ENCODE data around the gene EFHC1.

Gene EFHC1

DNA sequence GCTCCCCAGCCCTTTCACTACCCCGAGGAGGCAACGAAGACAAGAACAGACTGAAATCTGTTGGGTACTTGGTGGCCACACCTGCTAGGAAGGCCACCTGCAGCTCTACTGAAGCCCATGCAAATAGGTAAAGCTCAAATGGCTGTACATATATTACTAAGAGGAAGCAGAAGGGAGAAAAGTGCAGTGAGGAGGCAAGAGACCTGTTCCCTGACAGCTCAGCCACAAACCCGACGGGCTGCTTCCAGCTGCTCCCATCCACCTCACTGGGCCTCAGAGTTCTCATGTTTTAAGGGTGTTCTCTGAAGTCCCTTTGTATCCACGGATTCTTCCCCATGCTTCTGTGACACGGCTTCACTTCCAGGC is 132.1 kb downstream of the EFHC1 start:
- Mint-ChIP-seq H3K27ac (no peak overlapping the region), H3K36me3 (no peaks in the 10 kb centered on the region), H3K4me1 (no peaks in the 10 kb centered on the region), H3K9me3 (no peaks in the 10 kb centered on the region), H3K27me3 (no peaks in the 10 kb centered on the region), H3K4me3 (no peak overlapping the region)
- DNase-seq: no peak
- CTCF ChIA-PET: no interaction called here

GRCh38 chr6:52553158-52553557 is 133.0 kb downstream of the EFHC1 start:
- Mint-ChIP-seq H3K27ac (no peak overlapping the region), H3K4me3 (no peak overlapping the region), H3K27me3 (no peaks in the 10 kb centered on the region), H3K9me3 (no peaks in the 10 kb centered on the region), H3K4me1 (no peaks in the 10 kb centered on the region), H3K36me3 (no peaks in the 10 kb centered on the region)
- CTCF ChIA-PET: no interaction called here
- no peak for DNase-seq

DNA sequence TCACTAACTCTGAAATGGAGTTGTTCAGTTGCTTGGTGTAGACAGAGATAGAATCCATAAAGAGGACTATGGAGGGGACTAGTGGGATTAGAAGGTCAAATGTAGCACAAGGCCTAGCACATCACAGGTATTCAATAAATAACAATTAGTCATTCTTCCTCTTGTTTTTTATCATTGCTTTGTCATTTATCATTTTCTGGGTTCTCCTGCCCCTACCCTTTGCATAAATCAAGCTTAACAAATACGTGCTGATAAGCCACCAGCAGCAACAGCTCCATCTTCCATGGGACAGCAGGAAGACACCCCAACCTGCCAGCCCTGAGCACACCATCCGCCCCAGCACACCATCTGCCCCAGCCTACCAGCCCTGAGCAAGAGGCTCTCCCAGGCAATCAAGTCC is 133.6 kb downstream of the EFHC1 start:
- no peaks in the 10 kb centered on the region for H3K27me3 Mint-ChIP-seq
- no peaks in the 10 kb centered on the region for H3K36me3 Mint-ChIP-seq
- H3K4me1 Mint-ChIP-seq: no peaks in the 10 kb centered on the region
- H3K4me3 Mint-ChIP-seq: no peak overlapping the region
- CTCF ChIA-PET: no interaction called here
- H3K27ac Mint-ChIP-seq: no peak overlapping the region
- DNase-seq: no peak
- no peaks in the 10 kb centered on the region for H3K9me3 Mint-ChIP-seq

GRCh38 chr6:52554684-52555280 is 134.6 kb downstream of the EFHC1 start:
- CTCF ChIA-PET: no interaction called here

GRCh38 chr6:52555518-52556233 is 135.5 kb downstream of the EFHC1 start:
- no peak overlapping the region for H3K27ac Mint-ChIP-seq

More at GRCh38 chr6:52554684-52555280, 134.6 kb downstream of the EFHC1 start:
- Mint-ChIP-seq H3K27ac (no peak overlapping the region), H3K4me3 (no peak overlapping the region), H3K9me3 (no peaks in the 10 kb centered on the region), H3K36me3 (no peaks in the 10 kb centered on the region), H3K4me1 (no peaks in the 10 kb centered on the region), H3K27me3 (no peaks in the 10 kb centered on the region)
- DNase-seq: no peak

DNA sequence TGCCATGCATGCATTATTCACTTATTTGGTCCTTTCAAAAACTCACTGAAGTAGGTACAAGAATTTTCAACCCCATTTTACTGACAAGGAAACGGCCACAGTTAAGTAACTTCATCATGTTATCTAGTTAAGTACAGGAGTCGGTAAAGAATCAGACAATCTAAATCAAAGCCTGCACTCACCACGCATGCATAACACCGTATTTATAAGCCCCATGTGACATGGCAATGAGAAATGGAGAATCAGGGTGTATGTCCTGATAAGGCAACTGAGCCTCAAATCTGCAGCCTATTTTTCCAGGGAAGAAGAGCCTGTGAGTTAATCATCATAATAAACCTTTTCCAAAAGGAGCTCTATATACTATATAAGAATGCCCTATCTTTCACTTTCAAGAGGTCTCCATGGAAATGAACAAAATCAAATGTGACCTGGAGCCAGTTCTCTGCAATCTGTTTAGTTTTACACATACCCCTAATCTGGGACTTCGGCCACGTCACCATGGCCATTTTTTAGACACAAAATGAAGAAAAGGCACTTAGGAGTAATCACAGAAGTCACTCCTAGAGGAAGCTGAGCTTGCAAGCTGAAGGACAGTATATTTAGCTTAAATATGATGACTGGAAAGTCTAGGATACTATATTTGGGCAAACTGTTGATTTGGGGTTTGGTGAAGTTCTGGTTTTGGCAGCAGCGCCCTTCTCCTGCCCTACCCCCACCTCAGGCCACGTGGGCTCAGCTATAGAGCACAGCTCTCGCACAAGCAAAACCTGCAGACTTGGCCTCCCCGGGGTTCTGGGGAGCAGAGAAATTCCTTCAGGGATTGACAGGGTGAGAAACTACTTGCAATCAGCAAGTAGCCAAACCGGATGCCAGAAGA is 137.5 kb downstream of the EFHC1 start:
- Mint-ChIP-seq H3K4me3 (no peak overlapping the region), H3K4me1 (no peaks in the 10 kb centered on the region), H3K27me3 (no peaks in the 10 kb centered on the region), H3K27ac (no peak overlapping the region), H3K9me3 (no peaks in the 10 kb centered on the region), H3K36me3 (no peaks in the 10 kb centered on the region)
- CTCF ChIA-PET: no interaction called here
- DNase-seq: no peak

More at GRCh38 chr6:52555518-52556233, 135.5 kb downstream of the EFHC1 start:
- Mint-ChIP-seq H3K36me3 (no peaks in the 10 kb centered on the region), H3K4me3 (no peak overlapping the region), H3K27me3 (no peaks in the 10 kb centered on the region), H3K4me1 (no peaks in the 10 kb centered on the region), H3K9me3 (no peaks in the 10 kb centered on the region)
- CTCF ChIA-PET: interaction anchor here (1.3 kb wide), 1 partner anchor 96 kb away, joined by 3 read pairs; no protein-coding TSS in a partner anchor
- no peak for DNase-seq

- CTCF ChIA-PET: no interaction called here
- Mint-ChIP-seq H3K4me3 (no peak overlapping the region), H3K9me3 (no peaks in the 10 kb centered on the region), H3K4me1 (no peaks in the 10 kb centered on the region), H3K27ac (no peak overlapping the region), H3K36me3 (no peaks in the 10 kb centered on the region), H3K27me3 (no peaks in the 10 kb centered on the region)
- no peak for DNase-seq
Observed at GRCh38 chr6:52558266-52559000, 138.3 kb downstream of the EFHC1 start.

GRCh38 chr6:52560462-52560861 is 140.3 kb downstream of the EFHC1 start:
- H3K36me3 Mint-ChIP-seq: no peaks in the 10 kb centered on the region
- no peaks in the 10 kb centered on the region for H3K4me1 Mint-ChIP-seq
- H3K27ac Mint-ChIP-seq: no peak overlapping the region
- no peak overlapping the region for H3K4me3 Mint-ChIP-seq
- no peak for DNase-seq
- CTCF ChIA-PET: no interaction called here
- H3K9me3 Mint-ChIP-seq: no peaks in the 10 kb centered on the region
- H3K27me3 Mint-ChIP-seq: no peaks in the 10 kb centered on the region

DNA sequence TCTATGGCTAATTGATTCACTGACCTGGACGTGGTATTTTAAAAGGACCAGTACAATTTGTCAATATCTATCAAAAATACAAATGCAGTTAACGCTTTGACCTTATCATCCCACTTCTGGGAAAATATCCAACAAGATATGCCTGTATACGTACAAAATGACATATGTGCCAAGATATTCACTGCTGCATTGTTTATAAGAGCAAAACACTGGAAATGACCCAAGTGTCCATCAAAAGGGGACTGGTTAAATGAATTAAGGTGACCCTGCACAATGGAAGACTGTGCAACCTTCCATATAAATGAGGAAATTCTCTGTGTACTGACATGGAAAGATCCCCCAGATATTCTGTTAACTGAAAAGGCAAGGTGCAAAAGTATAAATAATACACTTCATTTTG is 142.8 kb downstream of the EFHC1 start:
- Mint-ChIP-seq H3K9me3 (no peaks in the 10 kb centered on the region), H3K4me3 (no peak overlapping the region), H3K36me3 (no peaks in the 10 kb centered on the region), H3K27ac (no peak overlapping the region), H3K27me3 (no peaks in the 10 kb centered on the region), H3K4me1 (peaks cover 10% of the 10 kb centered on the region)
- no peak for DNase-seq
- CTCF ChIA-PET: no interaction called here

DNA sequence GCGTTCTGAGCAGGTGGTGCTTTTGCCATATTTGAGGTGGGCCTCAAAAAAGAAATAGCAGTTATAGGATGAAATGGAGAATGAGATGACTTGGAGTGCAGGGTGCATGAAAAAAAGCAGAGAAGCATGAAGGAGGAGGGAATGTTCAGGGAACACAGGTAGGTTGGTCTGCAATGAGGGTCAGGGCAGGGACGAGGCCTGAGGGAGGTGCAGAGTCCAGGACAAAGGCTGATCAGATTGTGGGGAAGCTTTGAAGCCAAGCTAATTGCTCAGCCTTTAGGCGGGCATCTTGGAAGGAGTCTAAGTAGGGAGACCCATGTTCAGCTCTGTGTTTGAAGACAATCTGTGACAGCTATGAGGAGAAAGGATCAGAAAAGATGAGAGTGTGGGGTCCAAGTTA is 144.7 kb downstream of the EFHC1 start:
- H3K4me3 Mint-ChIP-seq: no peak overlapping the region
- H3K27ac Mint-ChIP-seq: no peak overlapping the region
- H3K4me1 Mint-ChIP-seq: peaks cover 10% of the 10 kb centered on the region
- H3K9me3 Mint-ChIP-seq: no peaks in the 10 kb centered on the region
- no peaks in the 10 kb centered on the region for H3K27me3 Mint-ChIP-seq
- no peaks in the 10 kb centered on the region for H3K36me3 Mint-ChIP-seq
- DNase-seq: no peak
- CTCF ChIA-PET: no interaction called here

GRCh38 chr6:52566201-52566600 is 146.1 kb downstream of the EFHC1 start:
- H3K4me1 Mint-ChIP-seq: peaks cover 10% of the 10 kb centered on the region
- no peaks in the 10 kb centered on the region for H3K9me3 Mint-ChIP-seq
- CTCF ChIA-PET: interaction anchor here (1.3 kb wide), 1 partner anchor 17 kb away, joined by 3 read pairs; no protein-coding TSS in a partner anchor
- no peaks in the 10 kb centered on the region for H3K27me3 Mint-ChIP-seq
- no peak overlapping the region for H3K27ac Mint-ChIP-seq
- H3K36me3 Mint-ChIP-seq: no peaks in the 10 kb centered on the region
- no peak overlapping the region for H3K4me3 Mint-ChIP-seq
- DNase-seq: no peak

DNA sequence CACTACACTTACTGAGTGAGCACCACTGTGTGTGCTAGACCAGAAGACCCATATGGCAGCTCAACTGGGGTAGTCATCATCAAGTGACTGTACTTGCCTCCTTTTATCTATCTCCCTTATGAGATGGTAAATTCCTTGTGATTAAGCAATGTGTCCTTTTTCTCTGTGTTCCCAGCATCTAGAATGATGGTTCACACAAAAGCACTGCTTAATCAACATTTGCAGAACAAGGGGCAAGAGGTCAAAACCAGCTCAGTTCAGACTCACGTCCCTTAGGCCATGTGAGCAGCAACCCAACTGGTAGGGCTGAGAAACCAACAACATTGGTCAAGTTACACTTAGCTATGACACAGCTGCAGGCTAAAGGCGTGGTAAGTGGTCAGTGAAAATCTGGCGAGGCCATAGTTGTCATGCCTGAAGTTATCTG is 146.7 kb downstream of the EFHC1 start:
- Mint-ChIP-seq H3K4me3 (no peak overlapping the region), H3K27me3 (no peaks in the 10 kb centered on the region), H3K36me3 (no peaks in the 10 kb centered on the region), H3K4me1 (peaks cover 10% of the 10 kb centered on the region), H3K9me3 (no peaks in the 10 kb centered on the region), H3K27ac (no peak overlapping the region)
- CTCF ChIA-PET: interaction anchor here (1.3 kb wide), 1 partner anchor 18 kb away, joined by 3 read pairs; no protein-coding TSS in a partner anchor
- no peak for DNase-seq

- Mint-ChIP-seq H3K4me1 (peaks cover 10% of the 10 kb centered on the region), H3K36me3 (no peaks in the 10 kb centered on the region), H3K4me3 (no peak overlapping the region), H3K27ac (no peak overlapping the region), H3K9me3 (no peaks in the 10 kb centered on the region), H3K27me3 (no peaks in the 10 kb centered on the region)
- no peak for DNase-seq
- CTCF ChIA-PET: no interaction called here
Observed at GRCh38 chr6:52568320-52568719, 148.2 kb downstream of the EFHC1 start.

- peaks cover 3% of the 10 kb centered on the region for H3K27me3 Mint-ChIP-seq
- no peak overlapping the region for H3K27ac Mint-ChIP-seq
- no peaks in the 10 kb centered on the region for H3K9me3 Mint-ChIP-seq
- no peaks in the 10 kb centered on the region for H3K36me3 Mint-ChIP-seq
- H3K4me1 Mint-ChIP-seq: peaks cover 28% of the 10 kb centered on the region
- DNase-seq: no peak
- CTCF ChIA-PET: no interaction called here
- no peak overlapping the region for H3K4me3 Mint-ChIP-seq
Observed at GRCh38 chr6:52570291-52570700, 150.2 kb downstream of the EFHC1 start.
